SW480 (cell line): ENCODE measurements around the gene RNF2.
"Not testable (repeated sequence)": the region's sequence is repeated elsewhere in the genome, so short reads cannot be mapped to it uniquely, and the experiment has no call there.

Experiments
- DNase-seq: peaks from one replicate; pipeline ENCODE4 v3.0.0-alpha.2; 2016; ENCODE audit warnings: low spot score

RNF2 gene

DNA sequence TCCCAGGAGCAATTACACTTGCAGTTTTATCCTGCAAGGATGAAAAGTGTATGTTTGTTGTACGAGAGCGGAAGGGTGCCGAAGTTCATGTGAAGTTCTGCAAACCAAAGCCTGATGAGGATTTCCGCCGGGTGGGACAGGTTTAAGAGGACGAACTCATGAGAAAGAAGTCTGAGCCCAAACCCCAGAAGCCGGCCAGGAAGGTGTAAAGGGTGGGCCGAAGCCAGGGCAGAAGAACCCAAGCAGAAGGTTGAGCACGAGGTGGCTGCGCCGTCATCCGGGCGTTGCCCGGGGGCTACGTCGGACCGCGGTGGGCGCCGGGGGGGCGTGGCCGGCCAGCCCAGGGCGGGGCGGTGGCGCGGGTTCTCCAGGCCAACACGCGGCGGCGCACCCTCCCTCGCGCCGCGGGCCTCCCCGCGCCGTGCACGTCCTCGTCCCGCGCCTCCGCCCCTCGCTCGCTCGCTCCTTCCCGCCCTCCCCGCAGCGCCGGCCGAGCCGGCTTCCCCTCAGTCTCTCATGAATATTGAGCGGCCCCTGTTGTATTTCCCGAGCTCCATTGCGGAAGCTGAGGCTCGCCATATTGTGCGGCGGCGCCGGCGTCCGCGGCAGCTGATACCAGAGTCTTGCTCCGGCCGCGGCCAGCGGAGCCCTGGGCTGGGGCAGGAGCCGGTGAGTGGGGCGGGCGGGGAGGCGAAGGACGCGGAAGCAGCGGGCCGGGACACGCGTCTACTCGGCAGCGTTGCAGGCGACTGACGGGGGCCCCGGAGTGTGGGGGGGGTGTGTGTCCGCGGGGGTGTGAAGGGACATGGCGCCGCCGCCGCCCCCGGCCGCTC is at the start of gene RNF2:
Gene RNF2 (plus strand): TSS at position 578 of the 833 bp plus-strand sequence. CDS start 41,996 bp downstream, outside the sequence.
- DNase-seq, result peak; percentile 66

DNA sequence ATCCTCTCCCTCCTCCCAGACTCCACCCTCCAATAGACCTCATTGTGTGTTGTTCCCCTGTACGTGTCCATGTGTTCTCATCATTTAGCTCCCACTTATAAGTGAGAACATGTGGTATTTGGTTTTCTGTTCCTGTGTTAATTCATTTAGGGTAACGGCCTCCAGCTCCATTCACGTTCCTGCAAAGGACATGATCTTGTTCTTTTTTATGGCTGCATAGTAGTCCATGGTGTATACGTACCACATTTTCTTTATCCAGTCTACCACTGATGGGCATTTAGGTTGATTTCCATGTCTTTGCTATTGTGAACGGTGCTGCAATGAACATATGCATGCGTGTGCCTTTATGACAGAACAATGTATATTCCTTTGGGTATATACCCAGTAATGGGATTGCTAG is 45.4 kb upstream of the RNF2 start:
- not testable (repeated sequence) for DNase-seq

DNA sequence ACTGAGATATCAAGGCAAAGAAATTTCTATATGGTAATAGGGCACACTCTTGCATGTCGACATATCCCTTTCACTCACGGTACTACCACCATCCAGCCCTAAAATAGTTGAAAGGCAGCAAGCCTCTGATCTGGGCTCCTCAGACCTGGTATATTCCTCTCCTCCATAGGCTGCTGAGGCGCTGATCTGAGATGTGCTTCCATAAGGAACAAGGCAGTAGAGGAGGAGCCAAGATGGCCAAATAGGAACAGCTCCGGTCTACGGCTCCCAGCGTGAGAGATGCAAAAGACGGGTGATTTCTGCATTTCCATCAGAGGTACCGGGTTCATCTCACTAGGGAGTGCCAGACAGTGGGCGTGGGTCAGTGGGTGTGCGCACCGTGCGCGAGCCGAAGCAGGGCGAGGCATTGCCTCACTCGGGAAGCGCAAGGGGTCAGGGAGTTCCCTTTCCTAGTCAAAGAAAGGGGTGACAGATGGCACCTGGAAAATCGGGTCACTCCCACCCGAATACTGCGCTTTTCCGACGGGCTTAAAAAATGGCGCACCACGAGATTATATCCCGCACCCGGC is 44.0 kb upstream of the RNF2 start:
- DNase-seq, result peak; percentile 32

DNA sequence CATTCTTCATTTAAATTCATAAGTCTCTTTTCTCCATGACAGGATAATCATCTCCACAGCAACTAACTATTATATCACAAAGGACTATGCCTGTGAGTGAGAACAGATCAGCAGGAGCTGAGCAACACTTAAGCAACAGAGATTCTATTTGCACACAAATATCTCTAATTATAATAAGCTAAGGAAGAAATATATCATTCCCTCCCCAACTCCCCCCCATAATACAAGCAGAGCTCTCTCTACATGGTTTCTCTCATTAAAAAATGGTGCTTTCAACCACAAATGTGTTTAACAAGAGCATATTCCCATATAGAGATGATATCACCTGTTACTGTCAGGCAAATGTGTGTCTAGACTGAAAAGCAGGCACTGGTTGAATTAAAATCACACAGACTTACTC is 36.5 kb upstream of the RNF2 start:
- DNase-seq, result no peak

DNA sequence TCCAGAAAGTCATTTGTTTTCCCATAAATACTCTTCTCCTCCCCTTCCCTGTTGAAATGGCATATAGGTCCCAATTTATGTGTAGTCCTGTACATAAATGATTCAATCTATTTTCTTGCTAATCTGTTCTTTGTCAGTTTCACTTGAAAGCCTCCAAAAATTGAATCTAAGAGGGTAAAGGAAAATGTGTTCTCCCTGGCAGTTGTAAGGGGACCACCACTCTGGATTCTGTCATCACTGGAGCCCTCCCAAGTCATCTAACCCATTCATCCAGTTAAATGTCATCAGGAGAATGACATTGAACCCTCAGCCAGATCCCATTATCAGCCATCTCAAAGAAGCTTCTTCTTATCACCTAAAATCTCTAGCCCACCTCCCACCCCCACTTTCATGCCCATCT is 35.0 kb upstream of the RNF2 start:
- no peak for DNase-seq

DNA sequence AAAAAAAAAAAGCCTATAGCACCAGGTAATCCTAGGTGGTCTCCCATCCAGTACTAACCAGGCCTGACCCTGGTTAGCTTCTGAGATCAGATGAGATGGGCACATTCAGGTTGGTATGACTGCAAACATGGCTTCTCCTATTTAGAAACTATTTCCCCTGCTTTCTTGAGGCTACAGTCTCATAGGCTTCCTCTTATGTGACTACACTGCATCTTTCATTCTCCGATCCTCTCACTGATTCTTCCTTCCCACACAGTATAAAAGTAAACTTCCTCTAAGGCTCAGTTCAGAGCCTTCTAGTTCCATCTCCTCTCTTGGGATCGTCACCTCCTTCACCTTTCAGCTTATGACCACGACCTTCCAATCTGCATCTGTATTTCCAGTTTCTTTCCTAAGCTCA is 30.4 kb upstream of the RNF2 start:
- no peak for DNase-seq

DNA sequence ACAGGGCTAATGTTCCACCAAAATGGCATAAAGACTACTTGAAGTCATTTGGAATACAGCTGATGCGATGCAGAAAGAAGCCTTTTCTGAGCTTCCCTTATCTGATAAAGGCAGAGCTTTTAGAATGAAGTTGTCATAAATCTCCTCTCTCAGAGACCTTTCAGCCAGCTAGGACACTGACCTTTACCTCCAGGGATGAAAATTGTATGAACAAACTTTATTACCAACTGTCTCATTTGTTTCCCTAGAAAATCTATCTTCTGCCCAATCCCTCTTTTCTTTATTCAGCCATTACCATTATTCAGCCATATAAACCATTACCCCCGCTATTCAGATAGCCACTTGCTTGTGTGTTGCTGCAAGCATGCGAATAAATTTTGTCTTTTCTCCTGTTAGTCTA is 29.7 kb upstream of the RNF2 start:
- no peak for DNase-seq

DNA sequence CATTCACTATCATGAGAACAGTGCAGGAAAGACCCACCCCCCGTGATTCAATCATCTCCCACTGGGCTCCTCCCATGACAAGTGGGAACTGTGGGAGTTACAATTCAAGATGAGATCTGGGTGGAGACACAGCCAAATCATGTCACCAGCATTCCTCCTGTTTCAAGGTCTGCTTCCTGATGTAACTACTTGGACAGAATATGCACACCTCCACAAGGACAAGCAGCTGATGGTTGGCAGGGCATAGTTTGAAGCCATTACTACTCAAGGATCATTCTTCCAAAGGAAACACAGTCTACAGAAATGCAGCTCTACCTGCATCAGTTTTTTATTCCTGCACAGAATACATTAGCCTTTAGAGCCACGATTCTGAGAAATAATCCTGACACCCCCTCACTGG is 28.5 kb upstream of the RNF2 start:
- no peak for DNase-seq

DNA sequence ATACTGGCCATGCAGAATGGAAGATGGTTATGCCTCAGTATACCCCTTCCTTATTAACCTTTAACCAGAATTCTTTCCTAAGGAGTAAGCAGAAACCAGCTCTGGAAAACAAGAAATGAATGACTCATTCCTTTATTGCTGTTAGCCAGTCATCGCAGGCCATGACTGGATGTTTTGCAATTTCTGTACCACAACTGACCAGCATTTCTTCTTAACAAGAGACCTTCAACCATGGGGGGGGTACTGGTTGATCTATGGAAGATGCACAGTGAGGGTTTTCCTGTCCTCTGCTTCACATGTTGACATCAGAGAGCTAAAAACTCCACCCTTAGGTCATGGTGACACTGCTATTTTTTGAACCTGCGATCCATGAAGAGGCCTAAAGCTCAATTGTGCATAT is 28.0 kb upstream of the RNF2 start:
- DNase-seq, result peak; percentile 50

DNA sequence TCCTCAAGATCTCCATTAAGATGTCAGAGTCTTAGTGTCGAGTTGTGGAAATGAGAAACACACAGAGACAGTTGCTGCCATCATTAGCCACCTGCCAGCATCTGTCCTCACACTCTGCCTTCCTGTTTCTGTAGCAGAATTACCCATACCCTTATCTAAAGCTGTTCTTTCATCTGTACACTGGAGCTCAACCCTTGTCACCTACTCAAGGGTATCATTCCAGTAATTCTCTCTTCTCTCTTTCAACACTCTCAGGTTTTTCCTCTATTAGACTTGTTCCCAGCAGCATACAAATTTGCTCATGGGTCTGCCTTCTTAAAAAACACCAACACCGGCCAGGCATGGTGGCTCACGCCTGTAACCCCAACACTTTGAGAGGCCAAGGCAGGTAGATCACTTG is 27.4 kb upstream of the RNF2 start:
- DNase-seq, result no peak

DNA sequence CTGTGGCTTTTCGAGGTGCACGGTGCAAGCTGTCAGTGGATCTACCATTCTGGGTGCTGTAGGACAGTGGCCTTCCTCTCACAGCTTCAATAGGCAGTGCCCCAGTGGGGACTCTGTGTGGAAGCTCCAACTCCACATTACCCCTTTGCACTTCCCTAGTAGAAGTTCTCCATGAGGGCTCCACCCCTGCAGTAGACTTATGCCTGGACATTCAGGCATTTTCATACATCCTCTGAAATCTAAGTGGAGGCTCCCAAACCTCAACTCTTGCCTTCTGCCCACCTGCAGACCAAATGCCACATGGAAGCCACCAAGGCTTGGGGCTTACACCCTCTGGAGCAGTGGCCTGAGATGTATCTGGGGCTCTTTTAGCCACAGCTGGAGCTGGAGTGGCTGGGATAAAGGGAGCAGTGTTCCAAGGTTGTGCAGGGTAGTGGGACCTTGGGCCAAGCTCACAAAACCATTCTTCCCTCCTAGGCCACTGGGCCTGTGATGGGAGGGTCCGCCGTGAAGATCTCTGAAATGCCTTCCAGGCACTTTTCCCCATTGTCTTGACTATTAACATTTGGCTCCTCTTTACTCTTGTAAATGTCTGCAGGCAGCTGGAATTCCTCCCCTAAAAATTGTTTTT is 18.0 kb upstream of the RNF2 start:
- DNase-seq, result no peak

DNA sequence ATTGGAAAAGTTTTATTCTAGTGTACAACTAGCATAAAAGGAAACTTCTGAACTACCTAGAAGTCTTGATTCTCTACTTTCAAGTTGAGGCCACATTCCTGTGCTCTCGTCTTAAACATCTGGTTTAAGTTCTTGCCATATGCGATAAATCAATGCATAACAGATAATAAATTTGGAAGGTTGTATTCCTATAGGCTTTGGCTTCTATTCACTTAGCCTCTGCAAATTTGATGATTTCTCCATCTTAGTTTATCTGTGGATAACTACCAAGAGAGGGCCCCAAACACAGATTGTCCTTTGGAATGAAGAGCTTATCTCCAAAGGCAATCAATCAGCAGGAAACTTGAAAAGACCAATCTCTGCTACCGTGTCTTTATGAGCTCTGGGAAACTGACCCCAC is 11.7 kb upstream of the RNF2 start:
- no peak for DNase-seq

DNA sequence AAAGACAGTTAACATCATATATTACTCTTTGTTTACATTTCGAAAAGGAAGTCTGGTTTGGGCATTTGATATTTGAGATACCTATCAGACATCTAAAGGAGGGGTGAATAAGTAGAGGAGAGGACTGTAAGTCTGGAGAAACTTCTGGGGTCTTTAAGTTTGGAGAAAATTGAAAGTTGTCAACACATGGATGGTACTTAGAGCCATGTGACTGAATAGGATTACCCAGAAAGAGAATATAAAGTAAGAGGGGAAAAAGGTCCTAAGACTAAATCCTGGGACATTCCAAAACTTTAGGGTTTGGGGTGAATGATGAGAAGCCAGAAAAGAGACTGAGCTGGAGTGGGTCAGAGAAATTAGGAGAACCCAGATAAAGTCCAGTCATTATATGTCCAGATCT is 10.1 kb upstream of the RNF2 start:
- no peak for DNase-seq

DNA sequence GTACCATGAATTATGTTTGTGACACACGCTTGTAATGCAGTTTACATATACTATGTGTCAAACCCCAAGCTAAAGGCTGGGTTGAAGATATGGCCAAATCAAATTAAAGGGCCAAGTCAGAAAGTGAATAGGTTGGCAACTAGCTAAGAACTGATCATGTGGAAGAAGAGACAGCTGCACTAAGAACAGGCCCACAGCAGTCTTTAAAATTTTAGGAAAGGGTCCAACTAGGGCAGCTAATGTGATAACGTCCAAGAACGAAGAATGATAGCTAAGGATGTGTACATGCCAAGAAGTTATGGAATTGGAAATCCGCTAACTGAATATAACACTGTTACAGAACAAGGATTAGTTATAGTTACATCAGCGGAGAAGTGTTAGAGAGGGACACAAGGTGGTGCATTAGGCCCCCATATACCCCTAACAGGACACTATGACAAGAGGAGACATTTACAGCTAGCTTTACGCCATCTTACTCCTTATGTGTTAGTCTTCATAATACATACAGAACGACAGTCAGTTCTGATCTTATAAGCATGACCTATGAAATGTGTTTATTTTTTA is 6.5 kb upstream of the RNF2 start:
- DNase-seq, result no peak

DNA sequence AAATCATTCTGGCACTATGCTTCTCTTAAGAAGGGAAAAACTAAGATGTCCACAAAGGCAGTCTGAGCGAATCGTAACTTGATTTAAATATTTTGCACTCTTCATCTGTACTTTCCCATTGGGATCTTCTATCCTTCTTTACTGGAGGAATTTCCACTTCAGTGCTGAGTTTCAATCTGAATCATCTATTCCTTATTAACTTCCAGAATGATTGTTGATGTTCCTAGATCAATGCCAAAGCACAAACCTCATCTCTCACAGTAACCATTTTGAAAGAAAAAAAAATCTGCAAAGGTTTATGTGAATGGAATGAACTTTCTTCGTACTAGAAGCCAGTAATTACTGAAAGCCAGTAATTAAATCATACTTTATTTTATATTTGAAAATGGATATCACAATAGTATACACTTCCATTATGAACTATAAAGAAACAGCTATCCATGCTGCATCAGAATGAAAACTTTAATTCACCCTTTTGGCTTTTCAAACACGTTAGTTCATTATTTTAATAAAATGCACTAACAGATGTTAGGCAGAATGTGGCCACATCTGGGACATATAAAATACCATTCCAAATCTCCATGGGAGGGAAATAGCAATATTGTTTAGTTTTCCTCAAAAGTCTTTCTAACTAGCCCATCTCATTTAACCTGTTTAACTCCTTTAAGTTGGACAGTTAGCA is 5.5 kb upstream of the RNF2 start:
- no peak for DNase-seq

DNA sequence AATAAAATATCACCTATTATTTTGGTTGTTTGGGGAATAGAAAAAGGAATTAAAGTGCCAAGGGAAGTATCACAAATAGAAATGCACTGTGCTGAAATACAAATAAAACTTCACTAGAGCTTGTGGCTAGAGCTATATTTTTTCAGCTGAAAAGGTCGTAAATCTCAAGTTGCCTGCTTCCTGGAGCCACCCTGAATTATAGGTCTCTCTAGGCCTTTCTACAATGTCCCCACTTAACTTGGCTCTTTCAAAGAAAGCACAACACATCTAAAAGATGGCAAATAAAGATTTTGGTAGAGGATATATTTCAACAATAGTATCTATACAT is 5.0 kb upstream of the RNF2 start:
- DNase-seq, result no peak

DNA sequence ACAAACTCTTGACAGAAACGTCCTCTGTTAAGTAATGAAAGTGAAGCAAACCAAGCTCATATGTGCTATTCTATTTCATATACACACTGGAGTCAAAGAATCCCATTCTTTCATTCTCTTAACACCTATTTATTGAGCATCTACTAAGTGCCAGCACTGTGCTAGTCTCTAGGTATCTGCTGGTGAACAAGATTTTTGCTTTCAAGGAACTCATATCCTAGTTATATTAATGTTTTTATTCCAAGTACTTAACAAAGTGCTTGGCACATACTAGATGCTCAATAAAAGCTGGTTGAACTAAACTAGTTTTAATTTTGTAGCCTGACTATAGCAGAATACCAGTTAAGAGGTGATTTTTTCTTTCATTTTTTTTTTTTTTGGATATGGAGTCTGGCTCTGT is 3.6 kb upstream of the RNF2 start:
- no peak for DNase-seq

DNA sequence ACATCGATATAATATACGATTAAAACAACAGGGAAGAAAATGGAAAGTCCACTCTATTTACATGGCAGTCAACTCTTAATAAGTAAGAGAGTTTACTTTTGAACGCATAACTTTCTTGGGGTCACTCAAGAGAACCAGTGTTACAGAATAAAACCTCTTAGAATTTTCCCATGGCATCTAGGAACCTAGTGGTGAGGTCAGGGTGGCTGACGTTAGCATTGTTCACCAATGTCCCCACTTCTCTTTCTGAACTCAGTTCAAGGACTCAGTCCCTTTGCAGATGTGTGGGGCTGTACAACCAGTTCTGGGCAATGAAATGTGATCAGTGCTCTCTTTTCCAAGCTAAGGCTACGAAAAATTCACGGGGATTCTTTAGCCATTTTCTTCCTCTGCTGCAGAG is 2.6 kb upstream of the RNF2 start:
- DNase-seq, result no peak

DNA sequence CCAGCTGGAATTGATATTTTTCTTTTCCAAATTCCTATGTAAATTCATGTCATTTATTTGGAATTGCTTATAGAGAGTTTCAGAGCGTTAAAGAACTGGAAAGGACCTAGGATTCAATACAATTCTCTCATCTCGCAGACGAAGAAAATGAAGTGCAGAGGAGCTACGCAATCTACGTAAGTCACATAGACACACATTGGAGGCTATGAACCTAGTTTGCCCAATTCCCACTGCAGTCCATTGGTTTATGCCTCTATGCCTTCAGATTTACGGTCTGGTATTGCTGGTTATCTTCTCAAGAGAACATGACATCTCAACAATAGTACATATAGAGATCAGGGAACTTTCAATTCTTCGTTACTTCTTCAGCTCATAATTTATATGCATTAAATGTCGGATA is 971 bp upstream of the RNF2 start:
- no peak for DNase-seq

DNA sequence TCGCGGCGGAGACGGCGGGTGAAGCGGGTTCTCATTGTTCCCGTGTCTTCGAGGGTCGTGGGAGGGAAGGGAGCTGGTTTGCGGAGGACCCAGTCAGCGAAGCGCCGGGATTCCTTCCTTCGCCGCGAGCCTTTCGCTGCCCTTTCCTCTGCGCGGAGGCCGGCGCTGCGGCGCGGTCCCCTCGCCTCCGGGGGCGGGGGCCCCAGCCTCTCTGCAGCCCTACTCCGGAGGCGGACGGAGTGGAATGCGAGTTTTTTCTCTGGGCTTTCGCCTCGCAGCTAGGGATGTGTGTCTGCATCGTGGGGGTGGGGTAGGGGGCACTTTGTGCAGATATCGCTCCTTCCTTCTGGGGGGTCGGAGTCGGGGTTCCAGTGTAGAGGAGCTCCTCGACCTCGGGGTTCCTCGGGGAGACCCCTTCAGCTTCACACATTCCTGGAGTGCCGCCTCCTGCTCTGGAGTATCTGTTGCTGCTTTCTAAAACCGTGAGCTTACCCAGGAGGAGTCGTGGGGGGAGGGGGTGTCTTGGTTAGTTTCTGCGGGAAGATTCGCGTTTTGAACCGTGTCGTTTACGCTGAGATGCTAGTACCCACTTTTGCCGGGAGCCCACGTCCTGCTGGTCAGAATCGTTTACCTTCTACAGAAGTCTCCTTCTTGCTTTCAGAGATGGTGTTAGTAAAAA is 595 bp downstream of the RNF2 start:
- peak; percentile 16 for DNase-seq

DNA sequence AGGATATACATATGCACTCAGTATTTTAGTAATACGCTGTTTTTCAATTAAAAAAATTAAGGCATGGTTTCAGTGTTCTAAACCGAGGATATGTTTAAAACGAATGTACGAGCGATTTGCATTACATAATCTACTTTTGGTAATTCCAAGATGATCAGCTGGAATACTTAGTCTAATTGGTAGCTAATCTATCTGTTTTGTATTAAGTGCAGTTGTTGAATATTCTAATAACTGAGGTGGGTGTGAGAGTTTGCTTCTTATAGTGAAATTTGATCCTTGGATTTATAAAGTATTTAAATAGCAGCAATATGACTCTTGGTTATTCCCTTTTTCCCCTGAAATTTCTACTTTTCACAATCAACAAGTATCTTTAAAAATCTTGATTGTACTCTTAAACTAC is 1.3 kb downstream of the RNF2 start:
- DNase-seq, result no peak

DNA sequence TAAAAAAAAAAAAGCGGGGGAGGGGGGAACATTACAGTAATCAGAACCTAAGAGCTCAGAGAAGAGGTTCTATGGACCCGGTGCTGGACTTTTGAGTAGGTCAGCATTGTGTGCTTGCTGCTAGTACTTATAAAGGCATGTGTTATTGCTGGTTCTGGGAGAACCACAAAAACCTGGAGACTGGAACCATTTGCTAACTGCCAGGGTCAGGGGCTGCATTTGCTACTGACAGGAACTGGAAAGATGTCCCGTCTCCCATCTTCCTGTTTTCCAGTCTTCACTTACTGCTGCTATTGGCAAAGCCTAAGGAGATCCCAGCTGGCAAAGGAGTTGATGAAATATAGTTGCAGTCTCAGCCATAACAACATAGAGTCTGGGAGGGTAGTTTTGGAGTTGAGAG is 4.3 kb downstream of the RNF2 start:
- no peak for DNase-seq
